Neural cell (in vitro differentiated cells): Measurements from ENCODE around the gene SH3PXD2B.

Experiments
- EP300 ChIP-seq: fragments of 450-650 bp; conservative IDR thresholded peaks from 2 replicates; pipeline ENCODE4 v1.6.1; 2014; ENCODE audit warnings: antibody characterized with exemption, mild to moderate bottlenecking, moderate library complexity; ENCODE audit not compliant: poor library complexity, severe bottlenecking
- POLR2AphosphoS5 ChIP-seq: IDR thresholded peaks from 2 replicates; pipeline ENCODE4 v1.6.1; 2012
- TF ChIP-seq, protein P1 (sequence below): fragments of 450-650 bp; IDR thresholded peaks from 2 replicates; pipeline ENCODE4 v1.5.1; 2014; ENCODE audit warnings: antibody characterized with exemption, mild to moderate bottlenecking, moderate library complexity; ENCODE audit not compliant: poor library complexity, severe bottlenecking

DNA sequence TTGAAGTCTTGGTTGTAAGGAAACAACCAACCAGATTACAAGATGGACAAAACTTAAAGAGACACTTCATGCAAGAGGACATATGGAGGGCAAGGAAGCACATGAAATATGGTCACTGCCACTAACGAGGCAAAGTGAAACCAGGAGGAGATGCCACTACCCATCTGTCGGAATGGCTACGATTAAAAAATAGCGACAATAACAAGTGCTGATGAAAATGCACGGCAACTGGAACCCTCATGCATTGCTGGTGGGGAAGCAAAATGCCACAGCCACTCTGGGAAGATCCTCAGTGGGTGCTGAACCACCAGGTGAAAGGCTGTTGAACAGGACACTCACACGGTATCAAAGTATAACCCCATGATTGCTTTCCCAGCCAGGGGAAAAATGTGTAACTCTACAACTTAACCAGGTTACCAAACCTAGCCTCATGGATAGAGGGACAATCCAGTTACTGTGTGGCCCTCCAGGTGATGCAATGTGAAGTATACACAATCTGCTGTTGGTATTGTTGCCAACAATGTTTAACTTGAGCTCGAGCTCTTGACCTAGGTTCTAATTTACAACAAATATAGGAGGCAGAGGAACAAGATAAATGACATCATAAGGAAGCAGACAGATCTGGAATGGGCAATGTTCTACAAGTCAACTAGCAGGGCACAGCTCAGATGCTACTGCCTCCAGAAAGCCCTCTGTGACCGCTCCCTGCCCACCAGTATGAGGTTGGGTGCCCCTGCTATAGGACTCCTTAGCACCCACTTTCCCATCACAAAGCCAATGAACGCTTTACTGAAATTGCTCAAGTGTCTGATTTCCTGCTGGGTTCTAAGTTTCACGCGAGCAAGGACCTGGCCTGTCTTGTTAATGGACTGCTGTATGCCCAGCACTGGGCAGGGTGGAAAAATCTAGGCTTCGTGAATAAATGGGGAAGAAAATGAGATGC, 25.8 kb downstream of the SH3PXD2B start:
- TF ChIP-seq, protein P1, sequence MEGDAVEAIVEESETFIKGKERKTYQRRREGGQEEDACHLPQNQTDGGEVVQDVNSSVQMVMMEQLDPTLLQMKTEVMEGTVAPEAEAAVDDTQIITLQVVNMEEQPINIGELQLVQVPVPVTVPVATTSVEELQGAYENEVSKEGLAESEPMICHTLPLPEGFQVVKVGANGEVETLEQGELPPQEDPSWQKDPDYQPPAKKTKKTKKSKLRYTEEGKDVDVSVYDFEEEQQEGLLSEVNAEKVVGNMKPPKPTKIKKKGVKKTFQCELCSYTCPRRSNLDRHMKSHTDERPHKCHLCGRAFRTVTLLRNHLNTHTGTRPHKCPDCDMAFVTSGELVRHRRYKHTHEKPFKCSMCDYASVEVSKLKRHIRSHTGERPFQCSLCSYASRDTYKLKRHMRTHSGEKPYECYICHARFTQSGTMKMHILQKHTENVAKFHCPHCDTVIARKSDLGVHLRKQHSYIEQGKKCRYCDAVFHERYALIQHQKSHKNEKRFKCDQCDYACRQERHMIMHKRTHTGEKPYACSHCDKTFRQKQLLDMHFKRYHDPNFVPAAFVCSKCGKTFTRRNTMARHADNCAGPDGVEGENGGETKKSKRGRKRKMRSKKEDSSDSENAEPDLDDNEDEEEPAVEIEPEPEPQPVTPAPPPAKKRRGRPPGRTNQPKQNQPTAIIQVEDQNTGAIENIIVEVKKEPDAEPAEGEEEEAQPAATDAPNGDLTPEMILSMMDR, result no peak
- TF ChIP-seq POLR2AphosphoS5, result no peak
- no peak for TF ChIP-seq EP300
